GM21447 (cell line): ENCODE data around the gene CCNK.

Experiments used
- ATAC-seq: cut with Tn5 transposase; IDR thresholded peaks from one replicate; pipeline ENCODE4 v1.9.1; 2021; ENCODE audit not compliant: unreplicated experiment

Gene CCNK

GRCh38 chr14:99506276-99506675 lies 25.1 kb downstream of the CCNK start:
- ATAC-seq, result no peak

- no peak for ATAC-seq
These were observed 26.8 kb downstream of the CCNK start for GRCh38 chr14:99507860-99508640.

- ATAC-seq, result no peak
These were observed 27.9 kb downstream of the CCNK start for GRCh38 chr14:99508896-99509629.

- ATAC-seq, result no peak
These were observed 28.8 kb downstream of the CCNK start for GRCh38 chr14:99509871-99510555.

- no peak for ATAC-seq
These were observed 29.4 kb downstream of the CCNK start for GRCh38 chr14:99510556-99511139.

GRCh38 chr14:99511421-99512109 lies 30.4 kb downstream of the CCNK start:
- ATAC-seq, result no peak

- no peak for ATAC-seq
These were observed 30.9 kb downstream of the CCNK start for GRCh38 chr14:99512110-99512449.

GRCh38 chr14:99512571-99513182 lies 31.5 kb downstream of the CCNK start:
- ATAC-seq, result no peak

GRCh38 chr14:99513183-99513694 lies 32.0 kb downstream of the CCNK start:
- ATAC-seq, result no peak

- ATAC-seq, result no peak
These were observed 32.8 kb downstream of the CCNK start for GRCh38 chr14:99513946-99514551.

GRCh38 chr14:99514552-99515300 lies 33.5 kb downstream of the CCNK start:
- no peak for ATAC-seq

- ATAC-seq, result no peak
These were observed 34.3 kb downstream of the CCNK start for GRCh38 chr14:99515301-99516155.

GRCh38 chr14:99516156-99516870 lies 35.1 kb downstream of the CCNK start:
- ATAC-seq, result no peak

GRCh38 chr14:99516871-99517642 lies 35.8 kb downstream of the CCNK start:
- ATAC-seq, result no peak

GRCh38 chr14:99517643-99518381 lies 36.6 kb downstream of the CCNK start:
- ATAC-seq, result no peak
